HL-60 (cell line): Measurements from ENCODE around the gene TRPM1.

Source experiments
- CTCF ChIP-seq: IDR thresholded peaks from one replicate; pipeline ENCODE4 v1.5.1; 2011; ENCODE audit warnings: low read length, control low read depth, inconsistent platforms; ENCODE audit not compliant: insufficient read depth
- SPI1 ChIP-seq: IDR thresholded peaks from 2 replicates; pipeline ENCODE4 v1.6.1; 2012; ENCODE audit warnings: low read depth, mild to moderate bottlenecking, borderline replicate concordance

DNA sequence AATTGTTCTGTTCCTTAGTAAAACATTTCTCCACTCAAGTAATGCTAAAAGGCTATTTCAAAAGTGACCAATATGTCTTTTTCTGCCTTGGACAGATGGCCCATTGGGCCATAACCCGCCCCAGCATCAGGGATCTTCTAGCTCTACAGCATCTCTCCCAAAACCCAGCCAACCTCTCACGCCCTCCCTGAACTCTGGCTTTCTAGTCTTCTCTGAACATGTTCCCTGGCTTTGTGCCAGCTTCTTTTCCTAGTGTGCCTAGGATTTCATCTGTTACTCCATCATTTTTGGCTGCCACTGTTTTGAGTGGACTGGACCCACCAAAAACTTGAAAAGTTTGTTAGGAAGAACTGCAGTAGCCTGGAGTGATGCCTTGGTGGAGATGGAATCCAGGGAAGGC lies 30.7 kb downstream of the TRPM1 start:
- no peak for TF ChIP-seq CTCF
- TF ChIP-seq SPI1 = no peak
